ENCODE measurements around the gene RPS21. TPM values are rescaled to one million over a fixed set of nuclear protein-coding genes. Genes with fewer than 3 reads are reported as not detected.

The RPS21 gene
- total and polyA plus RNA-seq, 2 of the 13 experiments (the other 11 are each of a cell fraction or from before 2014, with no cell fraction given), result 2,647 to 11,063 TPM

GRCh38 chr20:62368392-62368975, 18.4 kb upstream of the RPS21 start (continued):
- TF ChIP-seq CSRNP2 (CRISPR knock-in tag; conservative IDR thresholded peaks at IDR 0.05; ENCODE audit: low read depth) (no peak), MEF2D (CRISPR knock-in tag; IDR thresholded peaks at IDR 0.05) (no peak; the same call in 1 of the 2 replicates), ZBTB42 (CRISPR knock-in tag; IDR thresholded peaks at IDR 0.05) (no peak; the same call in none of the 2 replicates), ARID2 (CRISPR knock-in tag; IDR thresholded peaks at IDR 0.05; ENCODE audit: borderline replicate concordance) (no peak), RNF2 (conservative IDR thresholded peaks at IDR 0.05; ENCODE audit: low read depth) (no peak), CREBL2 (CRISPR knock-in tag; IDR thresholded peaks at IDR 0.05; ENCODE audit: borderline replicate concordance) (no peak; the same call in 1 of the 2 replicates), PTBP1 (IDR thresholded peaks at IDR 0.05; ENCODE audit: low read depth, low read length, poor library complexity, severe bottlenecking) (no peak), ZNF264 (CRISPR knock-in tag; IDR thresholded peaks at IDR 0.05) (0 out of 2 replicates have a peak, but pooled peaks have one; percentile 72), SMARCE1 (IDR thresholded peaks at IDR 0.05; ENCODE audit: borderline replicate concordance) (no peak), MAZ (IDR thresholded peaks at IDR 0.05; ENCODE audit: borderline replicate concordance, low read depth, low read length) (peak; percentile 90), MAZ (CRISPR knock-in tag; IDR thresholded peaks at IDR 0.05; ENCODE audit: low read depth) (peak; percentile 76), SIN3B (IDR thresholded peaks at IDR 0.05; ENCODE audit: low read length) (no peak), SP5 (CRISPR knock-in tag; IDR thresholded peaks at IDR 0.05; ENCODE audit: borderline replicate concordance, low read depth) (peak; percentile 97), ZNF724P (CRISPR knock-in tag; IDR thresholded peaks at IDR 0.05; ENCODE audit: borderline replicate concordance) (0 out of 2 replicates have a peak, but pooled peaks have one; percentile 7), FOXO1 (CRISPR knock-in tag; IDR thresholded peaks at IDR 0.05) (no peak), DMAP1 (CRISPR knock-in tag; IDR thresholded peaks at IDR 0.05) (peak; percentile 16; the same call in 1 of the 2 replicates), ZMAT5 (CRISPR knock-in tag; IDR thresholded peaks at IDR 0.05; ENCODE audit: borderline replicate concordance, low read depth) (no peak), BRCA1 (CRISPR knock-in tag; IDR thresholded peaks at IDR 0.05) (no peak), HHEX (CRISPR knock-in tag; IDR thresholded peaks at IDR 0.05) (no peak), ZBTB8A (CRISPR knock-in tag; IDR thresholded peaks at IDR 0.05; ENCODE audit: borderline replicate concordance, low read depth) (no peak), TCF7 (IDR thresholded peaks at IDR 0.05; ENCODE audit: low read depth) (peak; percentile 34; the same call in 1 of the 2 replicates), TERF1 (CRISPR knock-in tag; IDR thresholded peaks at IDR 0.05) (no peak), THYN1 (CRISPR knock-in tag; IDR thresholded peaks at IDR 0.05; ENCODE audit: borderline replicate concordance, low read depth) (0 out of 2 replicates have a peak, but pooled peaks have one; percentile 66), HMG20A (CRISPR knock-in tag; IDR thresholded peaks at IDR 0.05; ENCODE audit: borderline replicate concordance) (no peak), EED (CRISPR knock-in tag; IDR thresholded peaks at IDR 0.05) (no peak), ZNF747 (CRISPR knock-in tag; IDR thresholded peaks at IDR 0.05; ENCODE audit: borderline replicate concordance) (no peak)

All from HepG2 (cell line).